ENCODE measurements around the gene ENPP6.

The ENPP6 gene

GRCh38 chr4:184101711-184102110 is 116.0 kb downstream of the ENPP6 start:
- Histone ChIP-seq H3K9me3 (ENCODE audit: insufficient read depth, low read length) (no peaks in the 10 kb centered on the region), H3K27ac (ENCODE audit: low read depth, low read length) (no peak overlapping the region), H3K36me3 (ENCODE audit: low read length) (no peaks in the 10 kb centered on the region), H4K20me1 (ENCODE audit: low read depth, low read length) (no peaks in the 10 kb centered on the region), H3K4me2 (ENCODE audit: low read depth, low read length, poor library complexity, severe bottlenecking) (no peak overlapping the region), H3K9ac (ENCODE audit: low read length) (no peak overlapping the region), H3K79me2 (ENCODE audit: insufficient read depth, low read length) (no peaks in the 10 kb centered on the region), H2AFZ (ENCODE audit: low read depth, low read length, severe bottlenecking) (no peak overlapping the region), H3K4me3 (ENCODE audit: insufficient read depth, low read length, poor library complexity, severe bottlenecking) (no peak overlapping the region), H3F3A (ENCODE audit: insufficient read depth) (no peaks in the 10 kb centered on the region), H3K27me3 (ENCODE audit: low read length) (no peaks in the 10 kb centered on the region), H3K9me2 (replicated peaks; ENCODE audit: insufficient read depth, low read length) (no peaks in the 10 kb centered on the region)
- TF ChIP-seq CTCF (IDR thresholded peaks at IDR 0.05; ENCODE audit: insufficient read depth, low read length, poor library complexity, severe bottlenecking), result no peak
- no peak for TF ChIP-seq EZH2phosphoT487 (conservative IDR thresholded peaks at IDR 0.05; ENCODE audit: low read length)

GRCh38 chr4:184100297-184100885 is 117.3 kb downstream of the ENPP6 start:
- Histone ChIP-seq H4K20me1 (ENCODE audit: low read depth, low read length) (no peaks in the 10 kb centered on the region), H3K9ac (ENCODE audit: low read length) (no peak overlapping the region), H2AFZ (ENCODE audit: low read depth, low read length, severe bottlenecking) (no peak overlapping the region), H3K4me3 (ENCODE audit: insufficient read depth, low read length, poor library complexity, severe bottlenecking) (no peak overlapping the region), H3K79me2 (ENCODE audit: insufficient read depth, low read length) (no peaks in the 10 kb centered on the region), H3K9me2 (replicated peaks; ENCODE audit: insufficient read depth, low read length) (no peaks in the 10 kb centered on the region), H3K27ac (ENCODE audit: low read depth, low read length) (no peak overlapping the region), H3F3A (ENCODE audit: insufficient read depth) (no peaks in the 10 kb centered on the region), H3K27me3 (ENCODE audit: low read length) (no peaks in the 10 kb centered on the region), H3K9me3 (ENCODE audit: insufficient read depth, low read length) (no peaks in the 10 kb centered on the region), H3K4me2 (ENCODE audit: low read depth, low read length, poor library complexity, severe bottlenecking) (no peak overlapping the region), H3K36me3 (ENCODE audit: low read length) (no peaks in the 10 kb centered on the region)
- TF ChIP-seq CTCF (IDR thresholded peaks at IDR 0.05; ENCODE audit: insufficient read depth, low read length, poor library complexity, severe bottlenecking), result peak; percentile 59
- TF ChIP-seq EZH2phosphoT487 (conservative IDR thresholded peaks at IDR 0.05; ENCODE audit: low read length), result no peak

- no peaks in the 10 kb centered on the region for H3K27me3 ChIP-seq (ENCODE audit: low read length)
- no peaks in the 10 kb centered on the region for H3K36me3 ChIP-seq (ENCODE audit: low read length)
- no peak for TF ChIP-seq CTCF (IDR thresholded peaks at IDR 0.05; ENCODE audit: insufficient read depth, low read length, poor library complexity, severe bottlenecking)
Observed at GRCh38 chr4:184099535-184099966, 118.1 kb downstream of the ENPP6 start.

More at GRCh38 chr4:184099535-184099966, 118.1 kb downstream of the ENPP6 start:
- H3F3A ChIP-seq (ENCODE audit: insufficient read depth), result no peaks in the 10 kb centered on the region
- H3K9me3 ChIP-seq (ENCODE audit: insufficient read depth, low read length), result no peaks in the 10 kb centered on the region
- H3K27ac ChIP-seq (ENCODE audit: low read depth, low read length), result no peak overlapping the region
- no peaks in the 10 kb centered on the region for H3K79me2 ChIP-seq (ENCODE audit: insufficient read depth, low read length)
- H3K9ac ChIP-seq (ENCODE audit: low read length), result no peak overlapping the region
- no peak overlapping the region for H3K4me2 ChIP-seq (ENCODE audit: low read depth, low read length, poor library complexity, severe bottlenecking)
- H2AFZ ChIP-seq (ENCODE audit: low read depth, low read length, severe bottlenecking), result no peak overlapping the region
- H4K20me1 ChIP-seq (ENCODE audit: low read depth, low read length), result no peaks in the 10 kb centered on the region
- no peaks in the 10 kb centered on the region for H3K9me2 ChIP-seq (replicated peaks; ENCODE audit: insufficient read depth, low read length)
- H3K4me3 ChIP-seq (ENCODE audit: insufficient read depth, low read length, poor library complexity, severe bottlenecking), result no peak overlapping the region
